NK-92 (cell line): ENCODE measurements around the gene TAS2R9.
"Not testable (repeated sequence)": the region's sequence is repeated elsewhere in the genome, so short reads cannot be mapped to it uniquely, and the experiment has no call there.

Experiments
- DNase-seq: peaks from one replicate; lab custom pipeline; 2025; ENCODE audit not compliant: unreplicated experiment; lab: John Stamatoyannopoulos, UW

TAS2R9 gene

GRCh38 chr12:10810068-10810467 is at the start of gene TAS2R9:
Gene TAS2R9 (minus strand): TSS chr12:10810168. CDS start chr12:10810075, 93 bp downstream.
- no peak for DNase-seq

GRCh38 chr12:10855807-10856206 is 45.8 kb upstream of the TAS2R9 start:
- no peak for DNase-seq

GRCh38 chr12:10853776-10854175 is 43.8 kb upstream of the TAS2R9 start:
- no peak for DNase-seq

GRCh38 chr12:10851243-10851858 is 41.4 kb upstream of the TAS2R9 start:
- no peak for DNase-seq

GRCh38 chr12:10849425-10849878 is 39.5 kb upstream of the TAS2R9 start, which contains the start of gene PRR4:
Gene PRR4 (minus strand): TSS chr12:10849475. CDS start chr12:10849437, 38 bp downstream.
- no peak for DNase-seq

GRCh38 chr12:10847744-10848143 is 37.8 kb upstream of the TAS2R9 start:
- DNase-seq, result no peak

- DNase-seq, result no peak
These were observed 32.9 kb upstream of the TAS2R9 start for GRCh38 chr12:10842862-10843261.

- DNase-seq, result no peak
These were observed 28.5 kb upstream of the TAS2R9 start for GRCh38 chr12:10838461-10838860.

GRCh38 chr12:10829994-10830393 is 20.0 kb upstream of the TAS2R9 start:
- DNase-seq, result no peak

- no peak for DNase-seq
These were observed 16.3 kb upstream of the TAS2R9 start, which contains the start of gene TAS2R10 for GRCh38 chr12:10826258-10826657. Gene TAS2R10 (minus strand): TSS chr12:10826358. CDS start chr12:10826269, 89 bp downstream.

- DNase-seq, result no peak
These were observed 15.0 kb upstream of the TAS2R9 start for GRCh38 chr12:10824957-10825356.

GRCh38 chr12:10811883-10812536 is 2.0 kb upstream of the TAS2R9 start:
- no peak for DNase-seq

GRCh38 chr12:10807186-10807585 is 2.8 kb downstream of the TAS2R9 start, which contains the start of gene TAS2R8:
Gene TAS2R8 (minus strand): TSS chr12:10807286. CDS start chr12:10806980, 306 bp downstream.
- DNase-seq, result no peak

GRCh38 chr12:10802587-10802986 is 7.4 kb downstream of the TAS2R9 start, which contains the start of gene TAS2R7:
Gene TAS2R7 (minus strand): TSS chr12:10802627. CDS start chr12:10802570, 57 bp downstream.
- DNase-seq, result no peak

- no peak for DNase-seq
These were observed 8.2 kb downstream of the TAS2R9 start for GRCh38 chr12:10801741-10802140.

- no peak for DNase-seq
These were observed 15.7 kb downstream of the TAS2R9 start for GRCh38 chr12:10794222-10794621.

GRCh38 chr12:10791769-10792168 is 18.2 kb downstream of the TAS2R9 start:
- not testable (repeated sequence) for DNase-seq

GRCh38 chr12:10783252-10783651 is 26.7 kb downstream of the TAS2R9 start:
- DNase-seq, result no peak

- no peak for DNase-seq
These were observed 30.9 kb downstream of the TAS2R9 start for GRCh38 chr12:10779103-10779502.

- DNase-seq, result no peak
These were observed 38.7 kb downstream of the TAS2R9 start for GRCh38 chr12:10771132-10771733.

- DNase-seq, result no peak
These were observed 50.3 kb downstream of the TAS2R9 start for GRCh38 chr12:10759657-10760056.
